Measurements from ENCODE around the gene KRT40.

- no peak for TF ChIP-seq ARNT (IDR thresholded peaks at IDR 0.05)
- TF ChIP-seq SP1 (IDR thresholded peaks at IDR 0.05): no peak
Measured at GRCh38 chr17:41015454-41015853, 31.3 kb upstream of the KRT40 start.

Data from HEK293T (cell line).